SK-N-SH (cell line): ENCODE data around the gene PUM1.

Source experiments
- GABPA ChIP-seq: IDR thresholded peaks from 2 replicates; pipeline ENCODE4 v1.4.0; 2012; ENCODE audit warnings: low read depth, mild to moderate bottlenecking
- JUND ChIP-seq: IDR thresholded peaks from 2 replicates; pipeline ENCODE4 v1.4.0; 2012
- MAX ChIP-seq: IDR thresholded peaks from 2 replicates; pipeline ENCODE4 v1.4.0; 2012; ENCODE audit warnings: low read depth
- MEF2A ChIP-seq: IDR thresholded peaks from 2 replicates; pipeline ENCODE4 v1.4.0; 2012; ENCODE audit warnings: low read depth, borderline replicate concordance
- MXI1 ChIP-seq: IDR thresholded peaks from 2 replicates; pipeline ENCODE4 v1.6.1; 2012; ENCODE audit warnings: mild to moderate bottlenecking, low read depth, low read length, improper control_type of control experiment
- RAD21 ChIP-seq: IDR thresholded peaks from 2 replicates; pipeline ENCODE4 v1.6.1; 2012; ENCODE audit warnings: mild to moderate bottlenecking, low read length
- RFX5 ChIP-seq: IDR thresholded peaks from 2 replicates; pipeline ENCODE4 v1.6.1; 2012; ENCODE audit warnings: mild to moderate bottlenecking, improper control_type of control experiment, low read length
- SMC3 ChIP-seq: IDR thresholded peaks from 2 replicates; pipeline ENCODE4 v1.6.1; 2012; ENCODE audit warnings: low read depth, low read length, improper control_type of control experiment
- TAF1 ChIP-seq: IDR thresholded peaks from 2 replicates; pipeline ENCODE4 v1.6.1; 2012; ENCODE audit warnings: low read depth, mild to moderate bottlenecking, low read length, moderate library complexity, borderline replicate concordance
- TEAD4 ChIP-seq: IDR thresholded peaks from 2 replicates; pipeline ENCODE4 v1.4.0; 2012; ENCODE audit warnings: mild to moderate bottlenecking, borderline replicate concordance; ENCODE audit not compliant: insufficient read depth
- ZBTB33 ChIP-seq: IDR thresholded peaks from 2 replicates; pipeline ENCODE4 v1.4.0; 2012; ENCODE audit warnings: low read depth, borderline replicate concordance
- TF ChIP-seq, protein P1 (sequence below): fragments of 200-600 bp; sonication (generic); IDR thresholded peaks from 2 replicates; pipeline ENCODE4 v1.6.1; 2017; ENCODE audit warnings: antibody characterized with exemption, mild to moderate bottlenecking, moderate library complexity
- TF ChIP-seq, protein P2 (sequence below): fragments of 150-350 bp; IDR thresholded peaks from 2 replicates; pipeline ENCODE4 v1.6.1; 2017; ENCODE audit warnings: antibody characterized with exemption, low read length, low read depth, borderline replicate concordance
- TF ChIP-seq, protein P3 (sequence below): IDR thresholded peaks from 2 replicates; pipeline ENCODE4 v1.6.1; 2012; ENCODE audit warnings: mild to moderate bottlenecking, low read depth, low read length, moderate library complexity

- TF ChIP-seq, protein P1, sequence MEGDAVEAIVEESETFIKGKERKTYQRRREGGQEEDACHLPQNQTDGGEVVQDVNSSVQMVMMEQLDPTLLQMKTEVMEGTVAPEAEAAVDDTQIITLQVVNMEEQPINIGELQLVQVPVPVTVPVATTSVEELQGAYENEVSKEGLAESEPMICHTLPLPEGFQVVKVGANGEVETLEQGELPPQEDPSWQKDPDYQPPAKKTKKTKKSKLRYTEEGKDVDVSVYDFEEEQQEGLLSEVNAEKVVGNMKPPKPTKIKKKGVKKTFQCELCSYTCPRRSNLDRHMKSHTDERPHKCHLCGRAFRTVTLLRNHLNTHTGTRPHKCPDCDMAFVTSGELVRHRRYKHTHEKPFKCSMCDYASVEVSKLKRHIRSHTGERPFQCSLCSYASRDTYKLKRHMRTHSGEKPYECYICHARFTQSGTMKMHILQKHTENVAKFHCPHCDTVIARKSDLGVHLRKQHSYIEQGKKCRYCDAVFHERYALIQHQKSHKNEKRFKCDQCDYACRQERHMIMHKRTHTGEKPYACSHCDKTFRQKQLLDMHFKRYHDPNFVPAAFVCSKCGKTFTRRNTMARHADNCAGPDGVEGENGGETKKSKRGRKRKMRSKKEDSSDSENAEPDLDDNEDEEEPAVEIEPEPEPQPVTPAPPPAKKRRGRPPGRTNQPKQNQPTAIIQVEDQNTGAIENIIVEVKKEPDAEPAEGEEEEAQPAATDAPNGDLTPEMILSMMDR: no peak
- TF ChIP-seq SMC3: no peak
- no peak for TF ChIP-seq MAX
- no peak for TF ChIP-seq RAD21
- no peak for TF ChIP-seq TEAD4
- no peak for TF ChIP-seq MXI1
- TF ChIP-seq RFX5: no peak
- TF ChIP-seq, protein P2, sequence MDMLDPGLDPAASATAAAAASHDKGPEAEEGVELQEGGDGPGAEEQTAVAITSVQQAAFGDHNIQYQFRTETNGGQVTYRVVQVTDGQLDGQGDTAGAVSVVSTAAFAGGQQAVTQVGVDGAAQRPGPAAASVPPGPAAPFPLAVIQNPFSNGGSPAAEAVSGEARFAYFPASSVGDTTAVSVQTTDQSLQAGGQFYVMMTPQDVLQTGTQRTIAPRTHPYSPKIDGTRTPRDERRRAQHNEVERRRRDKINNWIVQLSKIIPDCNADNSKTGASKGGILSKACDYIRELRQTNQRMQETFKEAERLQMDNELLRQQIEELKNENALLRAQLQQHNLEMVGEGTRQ: no peak
- TF ChIP-seq, protein P3, sequence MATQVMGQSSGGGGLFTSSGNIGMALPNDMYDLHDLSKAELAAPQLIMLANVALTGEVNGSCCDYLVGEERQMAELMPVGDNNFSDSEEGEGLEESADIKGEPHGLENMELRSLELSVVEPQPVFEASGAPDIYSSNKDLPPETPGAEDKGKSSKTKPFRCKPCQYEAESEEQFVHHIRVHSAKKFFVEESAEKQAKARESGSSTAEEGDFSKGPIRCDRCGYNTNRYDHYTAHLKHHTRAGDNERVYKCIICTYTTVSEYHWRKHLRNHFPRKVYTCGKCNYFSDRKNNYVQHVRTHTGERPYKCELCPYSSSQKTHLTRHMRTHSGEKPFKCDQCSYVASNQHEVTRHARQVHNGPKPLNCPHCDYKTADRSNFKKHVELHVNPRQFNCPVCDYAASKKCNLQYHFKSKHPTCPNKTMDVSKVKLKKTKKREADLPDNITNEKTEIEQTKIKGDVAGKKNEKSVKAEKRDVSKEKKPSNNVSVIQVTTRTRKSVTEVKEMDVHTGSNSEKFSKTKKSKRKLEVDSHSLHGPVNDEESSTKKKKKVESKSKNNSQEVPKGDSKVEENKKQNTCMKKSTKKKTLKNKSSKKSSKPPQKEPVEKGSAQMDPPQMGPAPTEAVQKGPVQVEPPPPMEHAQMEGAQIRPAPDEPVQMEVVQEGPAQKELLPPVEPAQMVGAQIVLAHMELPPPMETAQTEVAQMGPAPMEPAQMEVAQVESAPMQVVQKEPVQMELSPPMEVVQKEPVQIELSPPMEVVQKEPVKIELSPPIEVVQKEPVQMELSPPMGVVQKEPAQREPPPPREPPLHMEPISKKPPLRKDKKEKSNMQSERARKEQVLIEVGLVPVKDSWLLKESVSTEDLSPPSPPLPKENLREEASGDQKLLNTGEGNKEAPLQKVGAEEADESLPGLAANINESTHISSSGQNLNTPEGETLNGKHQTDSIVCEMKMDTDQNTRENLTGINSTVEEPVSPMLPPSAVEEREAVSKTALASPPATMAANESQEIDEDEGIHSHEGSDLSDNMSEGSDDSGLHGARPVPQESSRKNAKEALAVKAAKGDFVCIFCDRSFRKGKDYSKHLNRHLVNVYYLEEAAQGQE: no peak
- TF ChIP-seq JUND: no peak; the same call in 1 of the 2 replicates
- no peak for TF ChIP-seq MEF2A
- TF ChIP-seq GABPA: no peak
- no peak for TF ChIP-seq ZBTB33
- no peak for TF ChIP-seq TAF1
These were observed 131.7 kb downstream of the PUM1 start for GRCh38 chr1:30933874-30934252.
